Epithelial cell of prostate (primary cell): Measurements from ENCODE around the gene HIRIP3.

Source experiments
- DNase-seq: peaks from one replicate; pipeline ENCODE4 v3.0.0-alpha.2; 2011; ENCODE audit warnings: low read depth, low spot score
- H3K27ac ChIP-seq: fragments of 450-650 bp; 2 replicates; pipeline ENCODE4 v1.5.1; 2017; ENCODE audit warnings: mild to moderate bottlenecking

Gene HIRIP3

DNA sequence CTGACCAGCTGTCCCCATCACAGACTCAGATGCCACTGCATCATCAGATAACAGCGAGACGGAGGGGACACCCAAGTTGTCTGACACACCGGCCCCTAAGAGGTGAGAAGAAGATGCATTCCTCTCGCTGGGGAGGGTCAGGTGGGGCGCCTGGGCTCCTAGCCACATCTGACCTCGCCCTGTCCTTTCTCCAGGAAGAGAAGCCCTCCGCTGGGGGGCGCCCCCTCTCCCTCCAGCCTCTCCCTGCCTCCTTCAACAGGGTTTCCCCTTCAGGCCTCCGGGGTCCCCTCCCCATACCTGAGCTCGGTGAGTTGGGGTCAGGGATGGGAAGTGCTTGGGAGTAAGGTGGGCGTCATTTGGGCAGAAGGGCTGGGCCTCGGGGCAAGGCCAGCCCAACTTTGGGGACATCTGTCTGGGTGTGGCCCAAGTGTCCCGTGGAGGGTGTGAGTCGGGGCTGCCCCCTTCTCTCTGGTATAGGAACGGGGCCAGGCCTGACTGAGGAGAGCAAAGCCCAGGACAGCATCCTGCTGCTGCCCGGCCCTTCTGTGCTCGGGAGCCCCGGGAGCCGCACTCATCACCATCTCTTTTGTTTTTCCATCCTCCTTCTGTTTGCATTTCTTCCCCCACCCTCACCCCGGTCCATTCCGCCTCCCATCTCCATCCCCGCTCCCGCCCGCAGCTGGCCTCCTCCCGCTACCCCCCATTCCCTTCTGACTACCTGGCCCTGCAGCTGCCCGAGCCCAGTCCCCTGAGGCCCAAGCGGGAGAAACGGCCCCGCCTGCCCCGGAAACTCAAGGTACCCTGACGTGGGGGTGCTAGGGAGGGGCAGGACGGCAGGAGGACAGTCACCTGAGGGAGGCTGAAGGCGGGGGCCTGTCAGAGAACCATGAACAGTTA, 5.6 kb upstream of the HIRIP3 start:
- H3K27ac ChIP-seq, result no peak overlapping the region
- no peak for DNase-seq

DNA sequence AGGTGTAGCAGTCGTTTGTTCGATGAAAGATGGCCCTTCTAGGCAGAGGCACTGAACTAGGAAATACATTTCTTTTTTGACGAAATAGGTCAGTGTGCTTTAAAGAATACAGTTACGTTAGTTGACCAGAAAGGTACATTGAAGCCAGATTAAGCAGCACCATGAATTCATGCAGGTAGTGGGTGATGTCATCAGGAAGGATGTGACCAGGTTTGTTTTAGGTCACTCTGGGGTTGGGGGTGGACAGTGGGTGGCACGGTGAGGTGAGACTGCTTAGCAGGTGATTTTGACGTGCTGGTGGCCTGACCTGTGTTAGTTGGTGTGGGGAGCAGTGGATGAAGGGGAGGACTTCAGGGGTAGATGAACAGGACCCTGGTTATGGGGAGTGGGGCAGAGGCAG, 4.2 kb upstream of the HIRIP3 start:
- H3K27ac ChIP-seq, result no peak overlapping the region
- no peak for DNase-seq

DNA sequence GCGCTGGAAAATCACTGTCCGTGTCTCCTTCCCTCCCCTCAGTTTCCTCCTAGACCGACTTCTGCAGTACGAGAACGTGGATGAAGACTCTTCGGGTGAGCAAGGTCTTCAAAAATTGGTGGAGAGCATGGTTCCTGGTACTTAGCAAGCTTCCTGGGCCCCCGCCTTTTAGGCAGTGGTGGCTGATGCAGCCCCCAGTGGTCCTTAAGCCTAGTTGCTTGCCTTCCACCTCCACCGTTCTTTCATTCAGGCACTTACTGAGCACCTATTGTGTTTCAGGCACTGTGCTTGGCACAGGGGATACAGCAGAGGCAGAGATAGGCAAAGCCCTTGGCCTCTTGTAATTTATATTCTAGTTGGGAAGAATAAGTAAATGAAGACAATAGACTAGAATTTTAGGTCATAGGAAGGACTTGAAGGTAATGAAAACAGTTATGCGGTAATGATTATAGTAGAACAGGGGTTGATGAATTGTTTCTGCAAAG, 1.4 kb upstream of the HIRIP3 start:
- no peak overlapping the region for H3K27ac ChIP-seq
- no peak for DNase-seq

DNA sequence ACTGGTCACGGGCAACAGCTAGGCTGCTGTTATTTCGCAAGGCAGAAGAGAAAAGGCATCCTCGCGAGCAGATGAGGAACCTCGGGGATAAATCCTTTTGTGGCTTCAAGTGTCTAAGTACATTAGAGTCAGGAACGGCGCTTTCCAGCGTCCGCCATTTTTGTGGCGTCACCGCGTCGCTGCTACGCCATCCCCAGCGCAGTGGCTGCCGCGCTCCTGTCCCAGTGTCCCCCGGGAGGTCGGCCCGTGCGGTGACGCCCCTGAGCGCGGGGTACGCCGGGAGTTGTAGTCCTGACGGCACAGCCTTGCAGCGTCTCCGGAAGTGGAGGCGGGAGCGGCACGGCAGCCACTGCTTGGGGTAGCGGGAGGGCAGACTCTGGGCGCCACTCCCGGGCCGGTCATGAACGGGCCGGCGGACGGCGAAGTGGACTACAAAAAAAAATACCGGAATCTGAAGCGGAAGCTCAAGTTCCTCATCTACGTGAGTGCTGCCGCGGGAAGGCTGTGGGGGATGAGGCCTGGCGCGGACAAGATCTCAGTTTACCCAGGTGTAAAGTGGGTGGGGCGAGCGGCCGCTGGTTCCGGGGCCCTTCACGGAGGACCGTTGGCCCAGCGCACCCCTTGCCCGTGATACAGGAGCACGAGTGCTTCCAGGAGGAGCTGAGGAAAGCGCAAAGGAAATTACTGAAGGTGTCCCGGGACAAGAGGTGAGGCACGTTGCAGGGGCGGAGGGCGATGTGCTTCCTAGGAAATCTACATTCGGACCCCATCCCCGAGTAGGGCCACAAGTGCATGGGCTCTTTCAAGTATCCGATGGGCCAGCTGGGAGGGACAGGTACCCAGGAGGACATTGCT, 721 bp upstream of the HIRIP3 start, which contains the start of gene INO80E:
TSS of gene INO80E (plus strand) at position 331 of the 855 bp plus-strand sequence. CDS start at position 401, 70 bp downstream.
- peak within 1 kb of the TSS; percentile 74 for H3K27ac ChIP-seq
- peak; percentile 70 for DNase-seq

DNA sequence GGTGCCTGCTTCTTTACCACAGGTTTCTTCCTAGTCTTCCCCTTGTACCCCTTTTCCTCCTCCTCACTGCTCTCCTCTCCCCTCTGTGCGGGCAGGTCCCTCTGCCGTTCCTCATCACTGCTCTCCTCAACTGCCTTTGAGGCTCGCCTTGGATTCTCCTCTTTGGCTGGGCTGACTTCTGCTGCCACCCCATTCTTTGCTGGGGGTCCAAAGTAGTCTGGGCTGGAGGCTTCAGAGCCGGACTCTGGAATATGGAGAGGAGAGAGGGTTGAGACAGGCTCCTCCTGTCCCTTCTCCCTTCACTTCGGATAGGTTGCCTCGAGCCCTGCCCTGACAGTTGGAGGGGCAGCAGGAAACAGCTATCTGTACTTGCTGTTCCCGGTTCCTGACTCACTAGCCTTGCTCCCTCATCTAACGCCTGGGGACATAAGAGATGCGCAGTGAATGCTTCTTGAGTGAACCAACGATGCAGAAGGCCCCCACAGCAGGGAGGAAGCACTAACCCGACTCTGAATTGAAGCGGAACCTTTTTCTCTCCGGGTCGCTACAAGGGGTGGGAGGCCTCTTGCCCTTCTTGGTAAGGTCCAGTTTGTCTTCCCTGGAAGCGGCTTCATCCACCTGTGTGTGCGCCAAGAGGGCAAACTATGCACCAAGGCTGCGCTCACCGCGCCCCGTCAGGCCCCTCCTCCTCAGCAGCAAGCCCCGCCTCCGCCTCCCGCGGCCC, 655 bp downstream of the HIRIP3 start:
- H3K27ac ChIP-seq, result peak overlapping the region; percentile 74

DNA sequence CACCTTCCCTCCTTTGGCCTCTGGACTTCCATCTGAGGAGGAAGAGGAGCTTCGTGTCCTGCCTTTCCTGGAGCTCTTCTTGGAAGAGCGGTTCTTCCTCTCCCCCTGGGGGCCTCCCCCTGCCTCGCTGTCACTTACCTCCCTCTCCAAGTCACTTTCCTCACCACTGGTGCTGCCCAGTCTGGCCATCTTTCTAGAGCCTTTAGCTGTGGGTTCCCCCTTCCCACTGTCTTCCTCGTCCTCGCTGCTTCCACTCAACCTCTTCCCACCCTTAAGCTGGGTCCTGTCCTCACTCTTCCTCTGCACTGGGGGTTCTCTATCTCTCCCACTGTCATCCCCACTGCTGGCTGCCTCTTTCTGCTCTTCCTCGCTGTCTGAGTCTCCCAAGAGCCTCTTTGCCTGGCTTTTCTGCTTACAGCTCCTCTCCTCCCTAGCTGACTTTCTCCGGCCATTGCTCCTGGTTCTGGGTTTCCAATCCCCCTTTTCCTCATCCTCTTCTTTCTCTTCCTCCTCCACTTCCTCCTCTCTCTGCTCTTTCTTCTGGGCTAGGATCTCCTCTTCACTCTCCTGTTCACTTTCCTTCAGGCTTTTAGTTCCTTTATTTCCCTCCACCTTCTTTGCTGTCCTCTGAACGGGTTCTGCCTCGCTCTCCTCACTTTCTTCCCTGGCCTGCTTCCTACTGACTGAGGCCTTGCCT, 1.4 kb downstream of the HIRIP3 start:
- H3K27ac ChIP-seq, result peak overlapping the region; percentile 74
- no peak for DNase-seq

More for the DNA sequence above, 655 bp downstream of the HIRIP3 start:
- DNase-seq, result no peak

DNA sequence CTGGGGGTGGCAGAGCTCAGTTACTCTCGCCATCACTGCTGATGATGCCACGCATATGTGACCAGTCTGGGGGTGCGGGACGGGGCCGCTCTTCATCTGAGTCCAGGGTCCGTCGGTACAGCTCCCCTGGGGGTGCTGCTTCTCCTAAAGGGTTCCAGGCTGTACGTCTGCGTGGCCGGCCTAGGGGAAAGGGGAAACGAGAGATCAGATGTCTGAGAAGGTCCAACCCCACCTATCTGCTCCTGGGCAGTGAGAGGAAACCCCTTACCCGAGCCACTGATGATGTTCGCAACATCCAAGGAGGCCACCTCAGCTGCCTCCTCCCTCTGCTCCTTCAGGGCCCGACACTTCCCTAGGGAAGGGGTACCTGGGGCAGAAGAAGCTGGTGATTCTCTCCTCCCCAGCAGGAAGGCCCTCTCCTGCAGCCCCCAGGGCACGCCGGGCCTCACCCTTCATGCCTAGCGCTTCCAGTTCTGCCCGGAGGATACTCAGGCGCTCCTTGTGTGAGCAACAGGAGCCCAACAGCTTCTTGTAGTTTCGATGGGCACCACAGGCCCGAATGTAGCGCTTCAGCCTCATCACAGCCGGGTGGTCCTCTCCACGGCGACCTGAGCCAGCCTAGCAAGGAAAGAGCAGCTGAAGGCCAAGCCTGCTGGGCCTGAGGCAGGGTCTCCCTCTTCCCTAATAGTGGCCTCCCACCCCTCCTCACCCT, 2.1 kb downstream of the HIRIP3 start:
- no peak overlapping the region for H3K27ac ChIP-seq

DNA sequence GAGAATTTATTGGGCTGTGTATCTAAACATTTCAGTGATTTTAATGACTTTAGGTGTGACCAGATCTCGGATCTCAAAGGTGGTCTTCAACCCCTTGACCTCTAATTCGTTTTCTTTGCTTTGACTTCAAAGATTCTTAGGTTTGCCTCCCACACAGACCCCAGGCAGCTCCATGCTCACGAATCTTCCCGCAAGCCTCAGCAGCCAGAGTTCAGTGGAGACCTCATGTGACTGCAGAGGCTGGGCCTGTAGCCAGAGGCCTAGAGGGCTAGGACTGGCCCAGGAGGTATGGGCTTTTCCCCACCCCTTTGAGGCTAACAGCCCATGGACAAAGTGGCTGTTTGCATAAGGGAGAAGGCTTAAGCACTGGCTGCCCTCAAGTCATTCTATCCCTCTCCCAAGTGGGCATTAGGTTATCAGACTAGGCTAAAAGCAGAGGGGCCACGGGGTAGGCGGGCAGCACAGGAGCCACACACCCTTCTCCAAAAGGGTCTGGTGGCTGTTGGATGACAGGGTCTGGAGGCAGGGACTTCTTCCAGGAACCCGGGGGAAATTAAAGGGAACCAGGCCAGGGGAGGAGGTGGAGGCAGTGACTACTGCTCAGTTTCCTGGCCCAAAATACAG, 3.0 kb downstream of the HIRIP3 start:
- H3K27ac ChIP-seq, result no peak overlapping the region
- no peak for DNase-seq

More for the DNA sequence above, 2.1 kb downstream of the HIRIP3 start:
- no peak for DNase-seq

DNA sequence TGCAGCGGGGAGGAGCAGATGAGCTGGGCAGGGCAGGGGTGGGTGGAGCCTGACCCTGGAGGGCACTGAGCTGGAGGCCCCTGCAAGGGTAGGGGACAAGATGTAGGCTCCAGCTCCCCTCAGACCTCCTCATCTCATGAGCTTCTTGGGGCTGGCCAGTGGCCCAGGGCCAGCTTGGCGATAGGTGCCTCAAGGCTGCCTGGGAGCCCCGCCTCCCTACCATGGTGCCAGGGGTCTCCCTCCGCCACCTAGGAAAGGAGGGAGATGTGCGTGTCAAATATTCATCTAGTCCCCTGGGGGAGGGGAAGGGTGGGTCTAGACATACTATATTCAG, 3.9 kb downstream of the HIRIP3 start:
- no peak for DNase-seq
- no peak overlapping the region for H3K27ac ChIP-seq

DNA sequence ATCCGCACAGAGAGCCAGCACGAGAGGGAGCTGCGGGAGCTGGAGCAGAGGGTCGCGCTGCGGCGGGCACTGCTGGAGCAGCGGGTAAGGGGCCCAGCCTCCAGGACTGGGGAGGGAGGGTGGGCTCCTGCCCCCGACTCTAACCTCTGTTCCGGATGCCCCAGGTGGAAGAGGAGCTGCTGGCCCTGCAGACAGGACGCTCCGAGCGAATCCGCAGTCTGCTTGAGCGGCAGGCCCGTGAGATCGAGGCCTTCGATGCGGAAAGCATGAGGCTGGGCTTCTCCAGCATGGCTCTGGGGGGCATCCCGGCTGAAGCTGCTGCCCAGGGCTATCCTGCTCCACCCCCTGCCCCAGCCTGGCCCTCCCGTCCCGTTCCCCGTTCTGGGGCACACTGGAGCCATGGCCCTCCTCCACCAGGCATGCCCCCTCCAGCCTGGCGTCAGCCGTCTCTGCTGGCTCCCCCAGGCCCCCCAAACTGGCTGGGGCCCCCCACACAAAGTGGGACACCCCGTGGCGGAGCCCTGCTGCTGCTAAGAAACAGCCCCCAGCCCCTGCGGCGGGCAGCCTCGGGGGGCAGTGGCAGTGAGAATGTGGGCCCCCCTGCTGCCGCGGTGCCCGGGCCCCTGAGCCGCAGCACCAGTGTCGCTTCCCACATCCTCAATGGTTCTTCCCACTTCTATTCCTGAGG, 4.4 kb downstream of the HIRIP3 start:
- DNase-seq, result no peak

DNA sequence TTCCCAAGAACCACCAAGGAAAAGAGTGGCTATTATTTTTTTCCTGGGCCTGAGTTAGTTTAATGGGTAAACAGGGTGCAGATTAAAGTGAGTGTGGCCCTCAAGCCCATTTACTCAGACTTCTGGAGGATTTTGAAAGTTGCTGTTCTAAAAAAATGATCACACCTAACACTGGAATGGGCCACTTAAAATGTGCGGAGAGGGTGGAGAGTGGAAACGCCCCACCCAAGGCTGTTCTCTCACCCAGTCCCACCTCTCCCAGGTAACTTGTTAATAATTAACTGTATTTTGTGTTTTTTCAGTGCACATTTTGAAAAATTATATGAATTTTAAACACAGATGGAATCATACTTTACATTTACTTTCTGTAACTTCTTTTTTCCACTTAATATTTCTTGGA, 5.4 kb downstream of the HIRIP3 start:
- H3K27ac ChIP-seq, result no peak overlapping the region
- no peak for DNase-seq

More for the DNA sequence above, 4.4 kb downstream of the HIRIP3 start:
- H3K27ac ChIP-seq, result no peak overlapping the region

DNA sequence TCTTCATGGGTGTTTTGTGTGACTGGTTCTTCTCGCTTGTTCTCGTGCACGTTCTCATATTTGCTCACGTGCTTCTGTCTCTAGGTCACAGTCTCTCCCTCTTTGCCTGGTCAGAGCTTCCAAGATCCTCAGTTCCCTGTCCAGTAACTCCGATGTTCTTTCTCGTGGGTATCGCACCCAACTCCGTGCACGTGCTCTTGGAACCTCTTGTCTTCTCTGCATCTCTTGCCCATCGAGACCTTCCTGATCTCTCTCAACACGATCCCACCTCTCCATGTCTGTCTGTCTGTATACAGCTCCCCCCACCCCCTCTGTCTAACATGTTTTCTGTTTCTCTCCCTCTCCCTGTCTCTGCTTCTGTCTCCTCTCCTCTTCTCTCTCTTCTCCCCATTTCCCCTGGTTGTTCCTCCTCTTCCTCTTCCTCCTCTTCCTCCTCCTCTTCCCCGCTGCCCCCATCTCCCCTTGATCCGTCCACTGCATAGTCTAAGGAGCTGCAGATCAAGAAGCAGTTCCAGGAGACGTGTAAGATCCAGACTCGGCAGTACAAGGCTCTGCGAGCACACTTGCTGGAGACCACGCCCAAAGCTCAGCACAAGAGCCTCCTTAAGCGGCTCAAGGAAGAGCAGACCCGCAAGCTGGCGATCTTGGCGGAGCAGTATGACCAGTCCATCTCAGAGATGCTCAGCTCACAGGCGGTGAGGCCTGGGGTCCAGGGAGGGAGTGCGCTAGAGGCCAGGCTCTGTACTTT, 6.1 kb downstream of the HIRIP3 start:
- DNase-seq, result no peak
- H3K27ac ChIP-seq, result no peak overlapping the region

DNA sequence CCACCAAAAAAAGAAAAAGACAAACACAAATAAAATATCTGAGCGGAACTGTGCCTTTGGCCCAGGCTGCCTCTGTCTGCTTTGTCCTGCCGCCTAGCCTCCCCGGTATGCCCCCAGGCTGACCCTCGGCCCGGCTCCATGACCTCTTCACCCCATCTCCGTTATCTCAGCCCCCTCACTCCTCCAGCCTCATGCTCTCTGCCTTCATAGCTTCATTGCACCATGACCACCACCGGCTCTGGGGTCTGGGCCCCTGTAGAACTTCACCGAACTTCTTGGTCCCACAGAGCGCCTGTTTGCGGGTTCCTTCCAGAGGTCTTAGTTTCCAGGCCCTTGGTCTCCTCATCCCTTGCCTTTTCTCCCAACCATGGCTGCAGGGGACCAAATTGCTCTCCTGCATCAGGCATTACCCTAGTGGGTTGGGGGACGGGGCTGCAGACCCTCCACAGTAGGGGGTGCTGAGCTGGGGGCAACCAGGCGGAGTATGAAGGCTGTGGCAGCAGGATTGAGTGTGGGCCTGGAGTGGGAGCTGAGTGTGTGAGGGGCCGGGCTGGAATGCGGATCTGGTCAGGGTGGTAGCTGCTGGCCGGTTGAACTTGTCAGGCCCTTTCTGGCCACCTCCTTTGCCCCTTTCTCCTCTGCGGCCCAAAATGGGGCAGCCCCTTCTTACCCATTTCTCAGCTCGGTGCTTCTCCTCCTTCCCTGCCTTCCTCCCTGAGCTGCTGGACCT, 6.9 kb downstream of the HIRIP3 start:
- no peak for DNase-seq
- H3K27ac ChIP-seq, result no peak overlapping the region

DNA sequence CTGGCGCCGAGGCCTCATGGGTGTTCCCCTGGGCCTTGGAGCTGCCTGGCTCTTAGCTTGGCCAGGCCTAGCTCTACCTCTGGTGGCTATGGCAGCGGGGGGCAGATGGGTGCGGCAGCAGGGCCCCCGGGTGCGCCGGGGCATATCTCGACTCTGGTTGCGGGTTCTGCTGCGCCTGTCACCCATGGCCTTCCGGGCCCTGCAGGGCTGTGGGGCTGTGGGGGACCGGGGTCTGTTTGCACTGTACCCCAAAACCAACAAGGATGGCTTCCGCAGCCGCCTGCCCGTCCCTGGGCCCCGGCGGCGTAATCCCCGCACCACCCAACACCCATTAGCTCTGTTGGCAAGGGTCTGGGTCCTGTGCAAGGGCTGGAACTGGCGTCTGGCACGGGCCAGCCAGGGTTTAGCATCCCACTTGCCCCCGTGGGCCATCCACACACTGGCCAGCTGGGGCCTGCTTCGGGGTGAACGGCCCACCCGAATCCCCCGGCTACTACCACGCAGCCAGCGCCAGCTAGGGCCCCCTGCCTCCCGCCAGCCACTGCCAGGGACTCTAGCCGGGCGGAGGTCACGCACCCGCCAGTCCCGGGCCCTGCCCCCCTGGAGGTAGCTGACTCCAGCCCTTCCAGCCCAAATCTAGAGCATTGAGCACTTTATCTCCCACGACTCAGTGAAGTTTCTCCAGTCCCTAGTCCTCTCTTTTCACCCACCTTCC, 7.9 kb downstream of the HIRIP3 start:
- no peak for DNase-seq

DNA sequence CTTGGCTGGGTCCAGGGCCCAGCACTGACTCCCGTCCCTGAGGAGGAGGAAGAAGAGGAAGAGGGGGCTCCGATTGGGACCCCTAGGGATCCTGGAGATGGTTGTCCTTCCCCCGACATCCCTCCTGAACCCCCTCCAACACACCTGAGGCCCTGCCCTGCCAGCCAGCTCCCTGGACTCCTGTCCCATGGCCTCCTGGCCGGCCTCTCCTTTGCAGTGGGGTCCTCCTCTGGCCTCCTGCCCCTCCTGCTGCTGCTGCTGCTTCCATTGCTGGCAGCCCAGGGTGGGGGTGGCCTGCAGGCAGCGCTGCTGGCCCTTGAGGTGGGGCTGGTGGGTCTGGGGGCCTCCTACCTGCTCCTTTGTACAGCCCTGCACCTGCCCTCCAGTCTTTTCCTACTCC, 8.5 kb downstream of the HIRIP3 start:
- H3K27ac ChIP-seq, result no peak overlapping the region
- DNase-seq, result no peak

More for the DNA sequence above, 7.9 kb downstream of the HIRIP3 start:
- no peak overlapping the region for H3K27ac ChIP-seq

DNA sequence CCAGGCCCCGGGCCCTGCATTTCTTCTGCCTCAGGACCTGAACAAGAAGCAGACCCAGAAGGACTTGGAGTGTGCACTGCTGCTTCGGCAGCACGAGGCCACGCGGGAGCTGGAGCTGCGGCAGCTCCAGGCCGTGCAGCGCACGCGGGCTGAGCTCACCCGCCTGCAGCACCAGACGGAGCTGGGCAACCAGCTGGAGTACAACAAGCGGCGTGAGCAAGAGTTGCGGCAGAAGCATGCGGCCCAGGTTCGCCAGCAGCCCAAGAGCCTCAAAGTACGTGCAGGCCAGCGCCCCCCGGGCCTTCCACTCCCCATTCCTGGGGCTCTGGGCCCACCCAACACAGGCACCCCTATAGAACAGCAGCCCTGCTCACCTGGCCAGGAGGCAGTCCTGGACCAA, 9.2 kb downstream of the HIRIP3 start:
- DNase-seq, result no peak
- no peak overlapping the region for H3K27ac ChIP-seq
